Activated CD4-positive, CD25-positive, alpha-beta regulatory T cell treated with anti-CD3 and anti-CD28 coated beads, Interleukin-2, amount 50 U/mL, for 24 hours (primary cell): Measurements from ENCODE around the gene NDNF.

Experiments used
- ATAC-seq, 2 donors: fragments of 150-1000 bp; cut with Tn5 transposase; one replicate each; pipeline ENCODE4 v1.10.0; 2021; ENCODE audit warnings: mild to moderate bottlenecking in 1 of 2, moderate library complexity in 1 of 2

NDNF gene

GRCh38 chr4:121014544-121014943 lies 57.8 kb downstream of the NDNF start:
- ATAC-seq: no peak

- ATAC-seq: no peak
Observed at GRCh38 chr4:121011780-121012340, 60.5 kb downstream of the NDNF start.

- no peak for ATAC-seq
Observed at GRCh38 chr4:121011138-121011537, 61.2 kb downstream of the NDNF start.

- ATAC-seq: no peak
Observed at GRCh38 chr4:121009578-121010478, 62.5 kb downstream of the NDNF start.

- ATAC-seq: no peak
Observed at GRCh38 chr4:121007660-121008059, 64.7 kb downstream of the NDNF start.

- no peak for ATAC-seq
Observed at GRCh38 chr4:121003863-121004262, 68.5 kb downstream of the NDNF start.

- ATAC-seq: no peak
Observed at GRCh38 chr4:120995266-120996010, 76.9 kb downstream of the NDNF start.

GRCh38 chr4:120994521-120994920 lies 77.8 kb downstream of the NDNF start:
- ATAC-seq: no peak

- ATAC-seq: no peak
Observed at GRCh38 chr4:120991885-120992284, 80.5 kb downstream of the NDNF start.

- ATAC-seq: no peak
Observed at GRCh38 chr4:120990246-120990645, 82.1 kb downstream of the NDNF start.
